Measurements from ENCODE around the gene DSE. TPM values are rescaled to one million over a fixed set of nuclear protein-coding genes. Genes with fewer than 3 reads are reported as not detected.

DSE gene
- total RNA-seq, 1 experiment from 2014 or later: 38.5 TPM

DNA sequence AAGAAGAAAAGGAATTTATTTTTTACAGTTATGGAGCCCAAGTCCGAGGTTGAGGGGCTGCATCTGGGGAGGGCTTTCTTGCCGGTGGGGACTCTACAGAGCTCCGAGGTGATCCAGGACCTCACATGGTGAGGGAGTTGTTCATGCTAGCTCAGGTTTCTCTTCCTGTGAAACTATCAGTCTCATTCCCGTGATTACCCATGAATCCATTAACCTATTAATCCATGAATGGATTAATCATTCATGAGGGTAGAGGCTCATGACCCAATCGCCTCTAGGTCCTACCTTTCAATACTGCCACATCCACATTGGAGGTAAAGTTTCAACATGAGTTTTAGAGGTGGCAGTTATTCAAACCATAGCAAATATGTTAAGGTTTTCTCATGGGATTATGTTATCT lies 3.8 kb downstream of the DSE start:
- no TSS peak for BruUV-seq (replicated peaks)
- no peak overlapping the region for H3K4me3 ChIP-seq (replicated peaks in 1 of 2; ENCODE audit: low read depth in 1 of 2, low read length in 2 of 2)

More for the DNA sequence above, 3.8 kb downstream of the DSE start:
- Histone ChIP-seq H3K79me2 (ENCODE audit: insufficient read depth, low read length) (peaks cover 57% of the 10 kb centered on the region), H3K36me3 (ENCODE audit: control insufficient read depth in 1 of 2, insufficient read depth in 2 of 2, low read length in 2 of 2) (no peaks in the 10 kb centered on the region), H3K27ac (ENCODE audit: low read depth, low read length) (no peak overlapping the region), H3K9me2 (ENCODE audit: insufficient read depth) (no peaks in the 10 kb centered on the region), H3K9ac (ENCODE audit: low read length) (no peak overlapping the region), H3K4me2 (ENCODE audit: low read length) (no peak overlapping the region), H3K27me3 (ENCODE audit: insufficient read depth, low read length) (no peaks in the 10 kb centered on the region), H3K9me3 (ENCODE audit: control insufficient read depth in 1 of 2, insufficient read depth in 1 of 2, low read depth in 1 of 2, low read length in 2 of 2) (no peaks in the 10 kb centered on the region), H3K4me1 (ENCODE audit: control insufficient read depth in 1 of 2, insufficient read depth in 2 of 2, low read length in 2 of 2) (peaks cover 7 to 19% of the 10 kb centered on the region in 2 experiments), H4K20me1 (ENCODE audit: insufficient read depth) (no peaks in the 10 kb centered on the region), H2AFZ (ENCODE audit: low read depth, low read length, poor library complexity, severe bottlenecking) (no peak overlapping the region)
- ChIA-PET CTCF (no interaction called here), POLR2A (no interaction called here), RAD21 (ENCODE audit: low non-redundant PET in 1 of 2, low total read pairs in 2 of 2, uncharacterized antibody in 2 of 2, unreplicated experiment in 2 of 2) (no interaction called here)
- DNase-seq (ENCODE audit: low read depth, low spot score): no peak
- intact Hi-C loops (cut with micrococcal nuclease): no loop called here
- TF ChIP-seq SIN3A (IDR thresholded peaks at IDR 0.05; ENCODE audit: low read depth) (no peak), ZFX (IDR thresholded peaks at IDR 0.05) (no peak), FOSL1 (IDR thresholded peaks at IDR 0.05; ENCODE audit: low read depth) (no peak), ELF1 (IDR thresholded peaks at IDR 0.05; ENCODE audit: borderline replicate concordance, low read depth) (no peak), POLR2AphosphoS5 (IDR thresholded peaks at IDR 0.05; ENCODE audit: low read depth, low read length) (no peak), REST (IDR thresholded peaks at IDR 0.05; ENCODE audit: low read depth) (no peak), ATF3 (IDR thresholded peaks at IDR 0.05) (no peak), EZH2 (IDR thresholded peaks at IDR 0.05) (no peak), POLR2A (IDR thresholded peaks at IDR 0.05; ENCODE audit: borderline replicate concordance, extremely low read depth, insufficient read depth, insufficient read length) (no peak)
- TF ChIP-seq, protein P1, sequence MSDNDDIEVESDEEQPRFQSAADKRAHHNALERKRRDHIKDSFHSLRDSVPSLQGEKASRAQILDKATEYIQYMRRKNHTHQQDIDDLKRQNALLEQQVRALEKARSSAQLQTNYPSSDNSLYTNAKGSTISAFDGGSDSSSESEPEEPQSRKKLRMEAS (IDR thresholded peaks at IDR 0.05): no peak
- TF ChIP-seq, protein P2, sequence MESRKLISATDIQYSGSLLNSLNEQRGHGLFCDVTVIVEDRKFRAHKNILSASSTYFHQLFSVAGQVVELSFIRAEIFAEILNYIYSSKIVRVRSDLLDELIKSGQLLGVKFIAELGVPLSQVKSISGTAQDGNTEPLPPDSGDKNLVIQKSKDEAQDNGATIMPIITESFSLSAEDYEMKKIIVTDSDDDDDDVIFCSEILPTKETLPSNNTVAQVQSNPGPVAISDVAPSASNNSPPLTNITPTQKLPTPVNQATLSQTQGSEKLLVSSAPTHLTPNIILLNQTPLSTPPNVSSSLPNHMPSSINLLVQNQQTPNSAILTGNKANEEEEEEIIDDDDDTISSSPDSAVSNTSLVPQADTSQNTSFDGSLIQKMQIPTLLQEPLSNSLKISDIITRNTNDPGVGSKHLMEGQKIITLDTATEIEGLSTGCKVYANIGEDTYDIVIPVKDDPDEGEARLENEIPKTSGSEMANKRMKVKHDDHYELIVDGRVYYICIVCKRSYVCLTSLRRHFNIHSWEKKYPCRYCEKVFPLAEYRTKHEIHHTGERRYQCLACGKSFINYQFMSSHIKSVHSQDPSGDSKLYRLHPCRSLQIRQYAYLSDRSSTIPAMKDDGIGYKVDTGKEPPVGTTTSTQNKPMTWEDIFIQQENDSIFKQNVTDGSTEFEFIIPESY (IDR thresholded peaks at IDR 0.05; ENCODE audit: extremely low read depth, insufficient replicate concordance, low read length): no peak
- ATAC-seq: no peak
